ENCODE data around the gene ACOXL. TPM values are rescaled to one million over a fixed set of nuclear protein-coding genes. Genes with fewer than 3 reads are reported as not detected.

ACOXL gene
- polyA plus RNA-seq, 2 donors = not detected

- Histone ChIP-seq H3K4me3 (ENCODE audit: low read depth in 1 of 2, low read length in 2 of 2) (no peak overlapping the region), H3K9me3 (ENCODE audit: control insufficient read depth in 2 of 2, insufficient read depth in 1 of 2, low read depth in 1 of 2, low read length in 1 of 2) (no peaks in the 10 kb centered on the region), H3K27ac (ENCODE audit: low read depth in 2 of 2, low read length in 1 of 2) (no peak overlapping the region), H3K4me1 (ENCODE audit: control insufficient read depth in 2 of 2, insufficient read depth in 2 of 2, low read length in 1 of 2) (no peaks in the 10 kb centered on the region), H3K27me3 (ENCODE audit: control insufficient read depth in 1 of 2, insufficient read depth in 2 of 2, low read length in 2 of 2) (no peaks in the 10 kb centered on the region), H3K36me3 (ENCODE audit: control insufficient read depth in 2 of 2, insufficient read depth in 2 of 2, low read length in 1 of 2) (no peaks in the 10 kb centered on the region)
- 82 to 85% methylated on average over 2 of the region's 2 CpGs for WGBS, 2 donors
These were observed 14.0 kb upstream of the ACOXL start for GRCh38 chr2:110718382-110718781.

- no peaks in the 10 kb centered on the region for H3K36me3 ChIP-seq (ENCODE audit: control insufficient read depth in 2 of 2, insufficient read depth in 2 of 2, low read length in 1 of 2)
- H3K4me3 ChIP-seq (ENCODE audit: low read depth in 1 of 2, low read length in 2 of 2) = no peak overlapping the region
- no peaks in the 10 kb centered on the region for H3K27me3 ChIP-seq (ENCODE audit: control insufficient read depth in 1 of 2, insufficient read depth in 2 of 2, low read length in 2 of 2)
- H3K27ac ChIP-seq (ENCODE audit: low read depth in 2 of 2, low read length in 1 of 2) = no peak overlapping the region
- no peaks in the 10 kb centered on the region for H3K4me1 ChIP-seq (ENCODE audit: control insufficient read depth in 2 of 2, insufficient read depth in 2 of 2, low read length in 1 of 2)
- H3K9me3 ChIP-seq (ENCODE audit: control insufficient read depth in 2 of 2, insufficient read depth in 1 of 2, low read depth in 1 of 2, low read length in 1 of 2) = no peaks in the 10 kb centered on the region
- WGBS, 2 donors = 62 to 65% methylated on average over 2 of the region's 2 CpGs
These were observed 13.4 kb upstream of the ACOXL start for GRCh38 chr2:110718990-110719389.

GRCh38 chr2:110720547-110720946, 11.8 kb upstream of the ACOXL start:
- no peaks in the 10 kb centered on the region for H3K4me1 ChIP-seq (ENCODE audit: control insufficient read depth in 2 of 2, insufficient read depth in 2 of 2, low read length in 1 of 2)
- H3K27me3 ChIP-seq (ENCODE audit: control insufficient read depth in 1 of 2, insufficient read depth in 2 of 2, low read length in 2 of 2) = no peaks in the 10 kb centered on the region
- no peak overlapping the region for H3K4me3 ChIP-seq (ENCODE audit: low read depth in 1 of 2, low read length in 2 of 2)
- no peak overlapping the region for H3K27ac ChIP-seq (ENCODE audit: low read depth in 2 of 2, low read length in 1 of 2)
- WGBS, 2 donors = 78 to 89% methylated on average over 5 of the region's 5 CpGs
- no peaks in the 10 kb centered on the region for H3K9me3 ChIP-seq (ENCODE audit: control insufficient read depth in 2 of 2, insufficient read depth in 1 of 2, low read depth in 1 of 2, low read length in 1 of 2)
- H3K36me3 ChIP-seq (ENCODE audit: control insufficient read depth in 2 of 2, insufficient read depth in 2 of 2, low read length in 1 of 2) = no peaks in the 10 kb centered on the region

GRCh38 chr2:110724820-110725219, 7.6 kb upstream of the ACOXL start:
- H3K27ac ChIP-seq (ENCODE audit: low read depth in 2 of 2, low read length in 1 of 2) = no peak overlapping the region
- H3K27me3 ChIP-seq (ENCODE audit: control insufficient read depth in 1 of 2, insufficient read depth in 2 of 2, low read length in 2 of 2) = no peaks in the 10 kb centered on the region
- no peak overlapping the region for H3K4me3 ChIP-seq (ENCODE audit: low read depth in 1 of 2, low read length in 2 of 2)
- H3K4me1 ChIP-seq (ENCODE audit: control insufficient read depth in 2 of 2, insufficient read depth in 2 of 2, low read length in 1 of 2) = no peaks in the 10 kb centered on the region
- H3K9me3 ChIP-seq (ENCODE audit: control insufficient read depth in 2 of 2, insufficient read depth in 1 of 2, low read depth in 1 of 2, low read length in 1 of 2) = no peaks in the 10 kb centered on the region
- WGBS, 2 donors = 68 to 72% methylated on average over 2 of the region's 2 CpGs
- H3K36me3 ChIP-seq (ENCODE audit: control insufficient read depth in 2 of 2, insufficient read depth in 2 of 2, low read length in 1 of 2) = no peaks in the 10 kb centered on the region

- H3K9me3 ChIP-seq (ENCODE audit: control insufficient read depth in 2 of 2, insufficient read depth in 1 of 2, low read depth in 1 of 2, low read length in 1 of 2) = no peaks in the 10 kb centered on the region
- H3K4me1 ChIP-seq (ENCODE audit: control insufficient read depth in 2 of 2, insufficient read depth in 2 of 2, low read length in 1 of 2) = no peaks in the 10 kb centered on the region
- no peak overlapping the region for H3K27ac ChIP-seq (ENCODE audit: low read depth in 2 of 2, low read length in 1 of 2)
- no peak overlapping the region for H3K4me3 ChIP-seq (ENCODE audit: low read depth in 1 of 2, low read length in 2 of 2)
- H3K36me3 ChIP-seq (ENCODE audit: control insufficient read depth in 2 of 2, insufficient read depth in 2 of 2, low read length in 1 of 2) = no peaks in the 10 kb centered on the region
- 91 to 92% methylated on average over 9 of the region's 9 CpGs for WGBS, 2 donors
- no peaks in the 10 kb centered on the region for H3K27me3 ChIP-seq (ENCODE audit: control insufficient read depth in 1 of 2, insufficient read depth in 2 of 2, low read length in 2 of 2)
These were observed 7.0 kb upstream of the ACOXL start for GRCh38 chr2:110725370-110725769.

- no peaks in the 10 kb centered on the region for H3K4me1 ChIP-seq (ENCODE audit: control insufficient read depth in 2 of 2, insufficient read depth in 2 of 2, low read length in 1 of 2)
- no peaks in the 10 kb centered on the region for H3K27me3 ChIP-seq (ENCODE audit: control insufficient read depth in 1 of 2, insufficient read depth in 2 of 2, low read length in 2 of 2)
- no peaks in the 10 kb centered on the region for H3K36me3 ChIP-seq (ENCODE audit: control insufficient read depth in 2 of 2, insufficient read depth in 2 of 2, low read length in 1 of 2)
- no peak overlapping the region for H3K27ac ChIP-seq (ENCODE audit: low read depth in 2 of 2, low read length in 1 of 2)
- H3K4me3 ChIP-seq (ENCODE audit: low read depth in 1 of 2, low read length in 2 of 2) = no peak overlapping the region
- 88 to 94% methylated on average over 3 of the region's 3 CpGs for WGBS, 2 donors
- H3K9me3 ChIP-seq (ENCODE audit: control insufficient read depth in 2 of 2, insufficient read depth in 1 of 2, low read depth in 1 of 2, low read length in 1 of 2) = no peaks in the 10 kb centered on the region
These were observed 6.5 kb upstream of the ACOXL start for GRCh38 chr2:110725859-110726258.

- no peak overlapping the region for H3K4me3 ChIP-seq (ENCODE audit: low read depth in 1 of 2, low read length in 2 of 2)
- 73 to 94% methylated on average over 2 of the region's 2 CpGs for WGBS, 2 donors
- H3K36me3 ChIP-seq (ENCODE audit: control insufficient read depth in 2 of 2, insufficient read depth in 2 of 2, low read length in 1 of 2) = no peaks in the 10 kb centered on the region
- peaks cover 1 to 2% of the 10 kb centered on the region in 2 donors for H3K27me3 ChIP-seq (ENCODE audit: control insufficient read depth in 1 of 2, insufficient read depth in 2 of 2, low read length in 2 of 2)
- no peaks in the 10 kb centered on the region for H3K4me1 ChIP-seq (ENCODE audit: control insufficient read depth in 2 of 2, insufficient read depth in 2 of 2, low read length in 1 of 2)
- no peak overlapping the region for H3K27ac ChIP-seq (ENCODE audit: low read depth in 2 of 2, low read length in 1 of 2)
- no peaks in the 10 kb centered on the region for H3K9me3 ChIP-seq (ENCODE audit: control insufficient read depth in 2 of 2, insufficient read depth in 1 of 2, low read depth in 1 of 2, low read length in 1 of 2)
These were observed 6.1 kb upstream of the ACOXL start for GRCh38 chr2:110726285-110726684.

- Histone ChIP-seq H3K9me3 (ENCODE audit: control insufficient read depth in 2 of 2, insufficient read depth in 1 of 2, low read depth in 1 of 2, low read length in 1 of 2) (peaks cover 0 to 6% of the 10 kb centered on the region in 2 donors), H3K4me1 (ENCODE audit: control insufficient read depth in 2 of 2, insufficient read depth in 2 of 2, low read length in 1 of 2) (peaks cover 4 to 8% of the 10 kb centered on the region in 2 donors), H3K4me3 (ENCODE audit: low read depth in 1 of 2, low read length in 2 of 2) (no peak overlapping the region), H3K36me3 (ENCODE audit: control insufficient read depth in 2 of 2, insufficient read depth in 2 of 2, low read length in 1 of 2) (no peaks in the 10 kb centered on the region), H3K27ac (ENCODE audit: low read depth in 2 of 2, low read length in 1 of 2) (no peak overlapping the region), H3K27me3 (ENCODE audit: control insufficient read depth in 1 of 2, insufficient read depth in 2 of 2, low read length in 2 of 2) (peaks cover 7 to 15% of the 10 kb centered on the region in 2 donors)
- WGBS, 2 donors = 90 to 93% methylated on average over 4 of the region's 4 CpGs
These were observed 4.5 kb upstream of the ACOXL start for GRCh38 chr2:110727923-110728322.

- Histone ChIP-seq H3K36me3 (ENCODE audit: control insufficient read depth in 2 of 2, insufficient read depth in 2 of 2, low read length in 1 of 2) (no peaks in the 10 kb centered on the region), H3K4me3 (ENCODE audit: low read depth in 1 of 2, low read length in 2 of 2) (no peak overlapping the region), H3K27me3 (ENCODE audit: control insufficient read depth in 1 of 2, insufficient read depth in 2 of 2, low read length in 2 of 2) (peaks cover 7 to 24% of the 10 kb centered on the region in 2 donors), H3K27ac (ENCODE audit: low read depth in 2 of 2, low read length in 1 of 2) (no peak overlapping the region), H3K4me1 (ENCODE audit: control insufficient read depth in 2 of 2, insufficient read depth in 2 of 2, low read length in 1 of 2) (peaks cover 6 to 9% of the 10 kb centered on the region in 2 donors), H3K9me3 (ENCODE audit: control insufficient read depth in 2 of 2, insufficient read depth in 1 of 2, low read depth in 1 of 2, low read length in 1 of 2) (peaks cover 0 to 7% of the 10 kb centered on the region in 2 donors)
- 68 to 70% methylated on average over 7 of the region's 7 CpGs for whole genome bisulfite sequencing, 2 donors
These were observed 3.3 kb upstream of the ACOXL start for GRCh38 chr2:110729106-110729505.

GRCh38 chr2:110731064-110731463, 1.3 kb upstream of the ACOXL start:
- H3K4me3 ChIP-seq (ENCODE audit: low read depth in 1 of 2, low read length in 2 of 2) = no peak overlapping the region
- no peaks in the 10 kb centered on the region for H3K36me3 ChIP-seq (ENCODE audit: control insufficient read depth in 2 of 2, insufficient read depth in 2 of 2, low read length in 1 of 2)
- 82 to 83% methylated on average over 5 of the region's 5 CpGs for WGBS, 2 donors
- peaks cover 0 to 7% of the 10 kb centered on the region in 2 donors for H3K9me3 ChIP-seq (ENCODE audit: control insufficient read depth in 2 of 2, insufficient read depth in 1 of 2, low read depth in 1 of 2, low read length in 1 of 2)
- peaks cover 6 to 9% of the 10 kb centered on the region in 2 donors for H3K4me1 ChIP-seq (ENCODE audit: control insufficient read depth in 2 of 2, insufficient read depth in 2 of 2, low read length in 1 of 2)
- no peak overlapping the region for H3K27ac ChIP-seq (ENCODE audit: low read depth in 2 of 2, low read length in 1 of 2)
- peaks cover 7 to 24% of the 10 kb centered on the region in 2 donors for H3K27me3 ChIP-seq (ENCODE audit: control insufficient read depth in 1 of 2, insufficient read depth in 2 of 2, low read length in 2 of 2)

Measured in esophagus (tissue), 2 donors.